GM21786 (cell line): Measurements from ENCODE around the gene ZNF804A.
A peak's percentile ranks its signal among the peaks of the same experiment; 100 is the strongest.
"Not testable (repeated sequence)": the region's sequence is repeated elsewhere in the genome, so short reads cannot be mapped to it uniquely, and the experiment has no call there.

Experiments
- ATAC-seq: cut with Tn5 transposase; IDR thresholded peaks from one replicate; pipeline ENCODE4 v1.9.1; 2021; ENCODE audit not compliant: unreplicated experiment

The ZNF804A gene

DNA sequence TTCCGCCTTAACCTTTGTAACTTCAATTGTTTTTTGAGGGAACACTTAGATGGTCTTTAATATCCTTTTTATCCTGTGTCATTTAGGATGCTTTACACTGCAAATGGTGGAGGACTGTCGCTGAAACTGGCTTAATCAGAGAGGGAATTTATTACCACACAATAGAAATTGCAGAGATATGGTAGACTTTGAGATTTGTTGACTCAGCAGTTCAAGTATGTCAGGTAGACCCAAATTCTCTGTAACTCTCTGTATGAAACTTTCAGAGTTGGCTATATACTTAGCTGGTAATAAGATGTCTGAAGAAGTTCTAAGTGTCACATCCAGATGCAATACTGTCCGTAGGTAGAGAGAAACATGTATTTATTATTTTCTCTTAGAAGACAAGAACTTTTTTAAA lies 100.1 kb downstream of the ZNF804A start:
- no peak for ATAC-seq

DNA sequence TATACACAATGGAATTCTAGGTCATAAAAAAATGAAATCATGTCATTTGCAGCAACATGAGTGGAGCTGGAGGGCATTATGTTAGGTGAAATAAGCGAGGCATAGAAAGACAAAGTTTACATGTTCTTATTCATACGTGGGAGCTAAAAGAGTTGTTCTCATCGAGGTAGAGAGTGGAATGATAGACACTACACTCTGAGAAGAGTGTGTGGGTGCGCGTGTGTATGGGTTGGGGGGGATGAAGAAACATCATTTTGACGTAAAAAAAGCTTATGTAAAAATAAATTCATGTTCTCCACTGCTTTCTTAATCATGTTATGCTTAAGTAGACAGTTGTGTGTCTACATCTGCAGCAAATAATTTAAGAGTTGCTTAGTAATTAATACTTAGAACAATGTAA lies 123.6 kb downstream of the ZNF804A start:
- ATAC-seq: no peak

DNA sequence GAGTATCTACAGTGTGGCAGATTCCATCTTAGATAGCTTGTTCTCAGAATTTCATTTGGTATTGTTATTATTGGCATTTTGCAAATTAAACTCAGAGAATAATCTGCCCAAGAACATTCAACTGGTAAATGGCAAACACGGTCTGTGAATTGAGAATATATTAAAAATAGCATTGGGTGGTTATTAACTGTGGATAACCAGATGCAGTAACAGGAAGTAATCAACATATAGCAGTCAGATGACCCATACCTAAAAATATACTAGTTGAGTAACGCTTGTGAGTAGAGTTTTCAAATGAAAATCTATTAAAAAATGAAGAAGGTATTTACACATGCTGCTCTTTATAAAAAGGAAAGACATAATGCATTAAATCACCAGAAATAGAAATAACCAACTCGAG lies 129.5 kb downstream of the ZNF804A start:
- ATAC-seq: no peak

DNA sequence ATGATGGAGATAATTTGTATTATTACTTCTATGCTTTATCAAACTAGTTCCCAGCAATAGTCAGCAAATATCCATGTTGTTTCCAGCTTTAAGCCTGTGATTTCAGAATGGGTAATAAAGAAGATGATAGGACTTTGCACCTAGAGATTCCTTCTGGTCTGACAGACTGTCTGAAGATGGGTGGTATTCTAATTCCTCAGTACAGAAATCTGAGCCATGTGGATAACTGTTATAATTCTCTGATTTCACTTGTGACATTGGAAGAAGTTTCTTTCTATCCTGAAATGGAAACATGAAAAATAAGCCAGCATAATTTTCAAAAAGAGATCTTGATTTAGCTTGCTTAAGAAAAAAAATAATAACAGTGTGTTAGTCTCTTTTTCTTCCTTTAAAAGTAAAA lies 130.1 kb downstream of the ZNF804A start:
- no peak for ATAC-seq

DNA sequence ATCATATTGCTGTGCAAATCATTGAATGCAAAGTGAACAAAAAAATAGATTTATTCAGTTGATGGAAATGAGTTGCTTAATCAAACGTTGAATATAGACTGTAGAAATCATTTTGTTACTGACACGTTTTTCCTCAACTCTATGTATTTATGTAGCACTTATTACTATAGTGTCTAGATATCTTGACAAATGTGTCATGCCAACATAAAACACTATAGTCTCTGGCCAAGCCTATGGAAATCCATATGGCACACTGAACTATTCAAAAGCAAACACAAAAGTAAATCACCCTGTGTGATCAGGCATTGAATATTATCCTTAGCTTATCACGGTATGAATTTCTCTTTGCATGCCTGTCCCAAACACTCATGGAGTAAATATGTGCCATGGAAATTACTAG lies 131.3 kb downstream of the ZNF804A start:
- ATAC-seq: no peak

DNA sequence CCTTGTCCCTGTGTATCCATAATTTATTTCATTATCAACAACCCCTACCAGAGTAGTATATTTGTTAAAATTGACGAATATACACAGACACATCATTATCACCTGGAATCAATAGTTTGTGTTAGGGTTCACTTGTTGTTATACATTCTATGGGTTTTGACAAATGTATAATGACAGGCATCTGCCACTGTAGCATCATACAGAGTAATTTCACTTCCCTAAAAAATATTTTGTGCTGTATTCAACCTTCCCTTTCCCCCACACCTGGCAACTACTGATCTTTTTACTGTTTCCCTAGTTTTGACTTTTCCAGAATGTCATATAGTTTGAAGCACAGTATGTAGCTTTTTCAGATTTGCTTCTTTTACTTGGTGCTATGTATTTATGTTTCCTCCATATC lies 132.0 kb downstream of the ZNF804A start:
- peak; percentile 87 for ATAC-seq

DNA sequence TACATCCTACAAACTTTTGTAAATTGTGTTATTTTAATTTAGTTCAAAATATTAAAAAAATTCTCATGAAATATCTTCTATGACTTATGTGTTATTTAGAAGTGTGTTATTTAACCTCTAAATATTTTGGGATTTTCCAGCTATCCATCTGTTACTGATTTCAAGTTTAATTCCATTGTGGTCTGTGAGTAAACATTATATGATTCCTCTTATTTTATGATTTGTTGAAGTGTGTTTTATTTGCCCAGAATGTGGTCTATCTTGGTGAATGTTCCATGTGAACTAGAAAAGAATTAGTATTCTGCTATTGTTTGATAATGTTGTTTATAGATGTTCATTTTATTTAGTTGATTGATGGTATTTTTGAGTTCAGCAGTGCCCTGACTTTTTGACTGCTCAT lies 136.0 kb downstream of the ZNF804A start:
- ATAC-seq: no peak

DNA sequence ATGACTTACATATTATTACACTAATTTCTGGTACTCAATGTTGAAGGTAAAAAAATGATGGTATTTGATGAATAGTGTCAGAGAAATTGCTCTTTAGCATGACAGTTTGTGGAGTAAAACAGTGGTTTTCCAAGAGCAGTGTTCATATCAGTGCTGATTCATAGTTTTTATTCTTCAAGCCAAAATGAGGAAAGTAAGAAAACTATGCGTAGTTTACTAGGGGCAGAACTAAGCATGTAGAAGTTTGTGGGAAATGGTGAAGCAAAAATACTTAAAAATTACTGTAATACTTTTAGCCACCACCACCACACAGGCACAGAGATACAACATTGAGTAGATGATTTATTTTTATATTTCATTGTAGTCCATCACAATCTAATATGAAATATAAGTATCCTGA lies 137.3 kb downstream of the ZNF804A start:
- no peak for ATAC-seq

DNA sequence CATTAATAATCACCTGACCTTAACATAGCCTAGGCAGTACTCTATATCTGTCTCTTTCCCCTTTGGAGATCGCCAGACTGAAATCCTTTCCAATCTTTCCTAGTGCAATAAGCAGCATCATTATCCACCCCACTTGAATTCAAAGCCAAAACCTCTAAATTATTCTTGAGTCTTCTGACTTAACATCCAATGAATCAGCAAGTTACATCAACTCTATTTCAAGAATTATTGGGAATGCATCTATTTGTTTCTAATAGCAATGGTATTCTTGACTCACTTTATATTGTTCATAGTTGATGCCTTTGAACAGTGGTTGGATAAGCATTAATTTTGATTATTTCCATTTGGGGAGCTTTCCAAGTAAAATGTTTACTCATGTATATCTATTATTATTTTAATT lies 144.8 kb downstream of the ZNF804A start:
- ATAC-seq: no peak

DNA sequence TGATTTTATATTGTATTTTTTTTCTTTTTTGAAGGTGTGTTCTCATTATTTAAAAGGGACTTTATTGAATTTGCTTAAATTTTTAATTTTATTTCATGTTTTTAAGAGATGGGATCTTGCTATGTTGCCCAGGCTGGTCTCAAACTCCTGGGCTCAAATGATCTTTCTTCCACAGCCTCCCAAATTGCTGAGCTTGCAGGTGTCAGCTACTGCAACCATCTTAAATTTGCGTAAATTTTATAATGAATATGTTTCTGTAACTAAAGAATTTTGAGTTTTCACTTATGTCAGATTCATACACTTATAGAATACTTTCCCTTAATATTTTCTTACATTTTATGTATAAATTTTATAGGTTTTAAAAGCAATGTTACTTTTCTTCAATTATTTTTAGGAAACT lies 157.8 kb downstream of the ZNF804A start:
- ATAC-seq: no peak

DNA sequence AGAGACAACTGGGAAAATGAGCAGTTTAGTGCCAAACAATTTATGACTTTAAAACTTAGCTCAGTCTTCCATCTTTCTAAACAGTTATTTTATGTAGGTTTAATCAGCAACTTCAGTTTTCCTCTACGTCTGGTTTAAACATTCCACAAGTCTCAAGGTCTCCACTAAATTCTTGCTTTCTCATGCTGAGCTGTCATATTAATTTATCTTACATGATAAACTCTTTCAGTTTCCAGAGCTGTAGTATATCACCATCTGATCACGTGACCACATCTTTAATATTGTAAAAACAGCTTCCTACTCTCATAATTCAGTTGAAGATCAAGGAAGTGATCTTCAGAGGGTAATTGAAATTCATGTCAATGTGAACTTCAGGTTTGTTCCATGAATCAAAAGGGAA lies 158.6 kb downstream of the ZNF804A start:
- ATAC-seq: no peak

DNA sequence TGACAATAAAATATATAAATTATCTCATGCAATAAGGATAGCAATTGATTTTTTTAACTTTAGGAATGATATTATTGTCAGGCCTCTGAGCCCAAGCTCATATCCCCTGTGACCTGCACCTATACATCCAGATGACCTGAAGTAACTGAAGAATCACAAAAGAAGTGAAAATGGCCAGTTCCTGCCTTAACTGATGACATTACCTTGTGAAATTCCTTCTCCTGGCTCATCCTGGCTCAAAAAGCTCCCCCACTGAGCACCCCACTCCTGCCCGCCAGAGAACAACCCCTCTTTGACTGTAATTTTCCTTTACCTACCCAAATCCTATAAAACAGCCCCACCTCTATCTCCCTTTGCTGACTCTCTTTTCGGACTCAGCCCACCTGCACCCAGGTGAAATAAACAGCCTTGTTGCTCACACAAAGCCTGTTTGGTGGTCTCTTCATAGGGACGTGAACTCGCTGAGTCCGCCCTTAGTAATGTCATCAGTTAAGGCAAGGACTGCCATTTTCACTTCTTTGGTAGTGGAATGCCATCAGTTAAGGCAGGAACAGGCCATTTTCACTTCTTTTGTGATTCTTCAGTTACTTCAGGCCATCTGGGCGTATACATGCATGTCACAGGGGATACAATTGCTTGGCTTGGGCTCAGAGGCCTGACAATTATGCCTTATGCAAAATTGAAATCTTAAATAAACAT lies 161.4 kb downstream of the ZNF804A start:
- not testable (repeated sequence) for ATAC-seq

DNA sequence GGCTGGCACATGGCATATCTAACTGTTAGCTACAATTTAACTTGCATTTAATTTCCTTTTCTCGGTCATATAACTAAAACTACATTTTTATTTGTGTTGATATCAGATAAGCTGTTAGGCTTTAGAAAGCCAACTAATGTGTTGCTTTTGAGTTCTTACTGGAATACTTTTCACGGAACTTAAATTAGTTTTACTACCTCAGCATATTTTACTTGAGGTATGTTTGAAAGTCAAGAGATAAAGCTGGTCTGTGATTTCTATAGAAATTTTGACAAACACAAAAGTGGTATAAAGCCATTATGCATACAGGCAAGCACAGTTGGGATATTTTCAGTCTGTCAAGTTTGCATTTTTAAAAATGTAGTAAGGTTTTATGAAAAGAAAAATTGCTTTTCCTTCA lies 162.6 kb downstream of the ZNF804A start:
- ATAC-seq: no peak

DNA sequence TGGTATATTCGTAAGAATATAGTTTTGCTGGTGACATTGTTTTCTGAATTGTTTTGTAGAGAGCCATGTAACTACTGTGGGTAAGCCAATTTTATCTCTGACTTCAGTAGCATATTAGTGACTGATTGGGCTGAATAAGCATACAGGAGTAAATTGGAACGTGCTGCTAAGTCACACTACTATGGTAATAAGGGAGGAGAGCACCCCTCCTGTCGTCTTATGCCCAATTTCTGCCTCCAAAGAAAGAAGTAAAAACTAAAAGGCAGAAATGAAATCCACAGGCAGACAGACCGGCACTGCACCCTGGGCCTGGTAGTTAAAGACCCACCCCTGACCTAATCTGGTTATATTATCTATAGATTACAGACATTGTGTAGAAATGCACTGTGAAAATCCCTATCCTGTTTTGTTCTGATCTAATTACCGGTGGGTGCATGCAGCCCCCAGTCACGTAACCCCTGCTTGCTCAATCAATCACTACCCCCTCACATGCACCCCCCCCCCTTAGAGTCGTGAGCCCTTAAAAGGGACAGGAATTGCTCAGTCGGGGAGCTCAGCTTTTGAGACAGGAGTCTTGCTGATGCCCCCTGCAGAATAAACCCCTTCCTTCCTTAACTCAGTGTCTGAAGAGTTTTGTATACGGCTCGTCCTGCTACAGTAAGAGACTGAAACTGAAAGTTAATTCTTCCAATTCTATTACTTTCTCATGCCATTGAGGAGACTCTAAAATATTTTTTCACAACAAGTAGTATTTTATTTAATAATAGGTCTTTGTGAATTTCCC lies 167.0 kb downstream of the ZNF804A start:
- peak; percentile 54 for ATAC-seq

DNA sequence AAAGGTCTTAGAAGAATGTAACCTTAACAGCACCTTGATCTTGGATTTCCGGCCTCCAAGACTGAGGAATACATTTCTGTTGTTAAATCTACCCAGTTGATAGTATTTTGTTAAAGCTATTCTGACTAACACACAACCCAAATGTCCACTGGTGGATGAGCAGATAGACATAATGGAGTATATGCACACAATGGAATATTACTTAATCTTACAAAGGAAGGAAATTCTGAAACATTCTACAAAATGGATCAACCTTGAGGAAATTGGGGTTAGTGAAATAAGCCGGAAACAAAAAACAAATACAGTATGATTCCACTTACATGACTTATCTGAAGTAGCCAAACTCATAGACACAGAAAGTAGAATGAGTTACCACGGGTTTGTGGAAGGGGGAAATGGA lies 168.7 kb downstream of the ZNF804A start:
- ATAC-seq: no peak

DNA sequence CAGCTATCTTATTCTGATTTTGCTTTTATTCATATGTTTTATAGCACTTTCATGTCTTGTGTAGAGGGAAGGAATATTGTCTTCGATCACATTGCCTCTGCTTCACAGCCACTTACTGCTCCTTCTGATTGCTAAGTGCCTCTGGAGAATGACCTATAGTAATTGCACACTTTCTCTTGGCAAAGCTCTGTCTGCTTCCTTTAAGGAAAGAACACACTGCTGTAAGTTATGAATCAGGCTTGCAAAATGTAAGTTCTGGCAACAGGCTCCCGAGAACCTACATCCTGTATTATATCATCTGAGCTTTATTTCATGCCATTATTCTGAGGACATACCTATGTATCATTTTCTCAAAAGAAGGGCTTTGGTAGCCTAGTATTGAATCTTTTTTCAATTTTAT lies 170.7 kb downstream of the ZNF804A start:
- no peak for ATAC-seq

DNA sequence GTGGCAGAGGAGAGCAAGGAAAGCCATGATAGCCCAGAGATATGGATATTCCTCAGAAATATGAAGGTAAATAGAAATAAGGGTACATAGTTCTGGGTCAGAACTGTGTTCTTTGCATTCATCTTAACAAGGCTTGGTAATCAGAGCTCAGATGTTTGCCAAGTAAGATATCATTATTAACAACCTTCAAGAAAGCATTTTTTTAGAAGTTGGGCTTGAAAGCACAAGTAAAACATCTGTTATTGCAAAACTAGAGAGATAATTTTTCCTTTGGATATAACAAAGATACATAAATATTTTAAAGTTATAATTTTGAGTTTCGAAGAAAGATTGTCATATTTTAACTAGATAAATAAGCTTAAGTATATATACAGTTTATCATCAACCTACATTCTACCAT lies 171.4 kb downstream of the ZNF804A start:
- no peak for ATAC-seq

DNA sequence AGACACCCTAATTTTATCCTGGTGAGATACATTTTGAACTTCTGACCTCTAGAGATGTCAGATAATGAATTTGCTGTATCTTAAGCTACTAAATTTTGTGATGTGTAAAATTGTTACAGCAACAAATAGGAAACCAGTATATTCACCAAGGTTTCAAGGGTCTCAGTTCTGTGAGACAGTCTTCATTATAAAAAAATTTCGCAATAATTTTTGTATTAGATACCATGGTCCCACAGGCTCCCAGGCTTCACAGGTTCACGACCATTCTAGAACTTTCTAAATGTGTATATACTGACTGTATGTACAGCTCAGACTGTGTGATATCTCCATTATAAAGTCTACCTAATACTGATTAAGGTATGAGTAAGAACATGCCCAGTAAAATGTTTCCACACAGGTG lies 181.4 kb downstream of the ZNF804A start:
- no peak for ATAC-seq

DNA sequence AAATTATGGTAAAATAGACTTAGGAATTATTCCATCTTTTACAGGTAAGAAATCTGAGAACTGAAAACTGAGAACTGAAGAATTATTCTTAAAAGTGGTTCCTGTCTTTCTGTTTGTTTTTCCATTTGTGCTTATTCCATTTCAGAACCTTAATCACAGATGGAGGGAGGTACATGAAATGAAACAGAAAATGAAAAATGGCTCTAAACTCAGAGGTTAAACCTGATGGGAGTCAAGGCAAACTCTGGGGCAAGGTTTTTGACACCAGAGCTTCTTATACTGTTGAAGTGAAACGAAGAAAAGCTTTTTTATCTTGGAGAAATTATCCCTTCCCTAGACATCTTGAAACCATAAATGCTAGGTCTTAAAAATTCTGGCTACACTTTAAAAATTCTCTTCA lies 182.1 kb downstream of the ZNF804A start:
- peak; percentile 52 for ATAC-seq

DNA sequence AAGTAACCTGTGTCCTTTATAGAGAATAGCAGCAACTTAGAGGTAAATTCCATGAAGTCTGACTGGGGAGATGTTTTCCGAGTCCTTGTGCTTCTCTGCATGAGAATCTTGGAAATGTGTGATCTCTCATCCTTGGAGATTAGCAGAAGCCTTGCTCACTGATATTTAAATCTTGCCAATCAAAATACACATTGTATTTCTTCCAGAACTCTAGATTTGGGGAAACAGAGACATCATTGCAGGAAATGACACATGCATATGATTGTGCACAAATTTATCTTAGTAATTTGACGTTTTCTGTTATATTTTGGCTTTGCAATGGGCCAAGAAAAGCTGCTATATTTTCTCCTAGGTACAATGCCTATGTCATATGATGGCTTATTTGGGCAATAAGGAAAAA lies 182.6 kb downstream of the ZNF804A start:
- no peak for ATAC-seq

DNA sequence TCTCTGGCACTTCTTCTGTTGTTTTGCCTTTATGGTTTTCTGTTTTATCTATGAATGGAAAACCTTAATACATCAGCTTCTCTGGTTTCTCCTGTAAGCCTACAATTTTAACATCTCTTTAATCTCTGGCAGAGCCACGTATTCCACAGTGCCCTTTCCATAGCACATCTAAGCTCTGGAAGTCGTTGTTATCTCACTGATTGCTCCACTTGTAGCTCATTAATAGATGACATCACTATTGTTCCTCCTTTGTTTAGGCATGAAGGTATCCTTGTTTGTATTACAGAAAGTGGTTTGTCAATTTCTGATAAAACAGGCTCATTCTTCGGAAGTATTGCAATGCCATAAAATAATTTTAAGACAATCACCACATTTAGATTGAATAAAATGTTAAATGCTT lies 185.2 kb downstream of the ZNF804A start:
- no peak for ATAC-seq

DNA sequence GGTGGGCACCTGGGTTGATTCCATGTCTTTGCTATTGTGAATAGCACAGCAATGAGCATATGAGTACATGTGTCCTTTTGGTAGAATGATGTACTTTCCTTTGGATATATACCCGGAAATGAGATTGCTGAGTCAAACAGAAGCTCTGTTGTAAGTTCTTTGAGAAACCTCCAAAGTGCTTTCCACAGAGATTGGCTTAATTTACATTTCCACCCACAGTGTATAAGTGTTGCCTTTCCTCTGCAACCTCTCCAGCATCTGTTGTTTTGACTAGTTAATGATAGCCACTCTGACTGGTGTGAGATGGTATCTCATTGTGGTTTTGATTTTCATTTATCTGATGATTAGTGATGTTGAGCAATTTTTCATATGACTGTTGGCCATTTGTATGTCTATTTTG lies 194.8 kb downstream of the ZNF804A start:
- no peak for ATAC-seq

DNA sequence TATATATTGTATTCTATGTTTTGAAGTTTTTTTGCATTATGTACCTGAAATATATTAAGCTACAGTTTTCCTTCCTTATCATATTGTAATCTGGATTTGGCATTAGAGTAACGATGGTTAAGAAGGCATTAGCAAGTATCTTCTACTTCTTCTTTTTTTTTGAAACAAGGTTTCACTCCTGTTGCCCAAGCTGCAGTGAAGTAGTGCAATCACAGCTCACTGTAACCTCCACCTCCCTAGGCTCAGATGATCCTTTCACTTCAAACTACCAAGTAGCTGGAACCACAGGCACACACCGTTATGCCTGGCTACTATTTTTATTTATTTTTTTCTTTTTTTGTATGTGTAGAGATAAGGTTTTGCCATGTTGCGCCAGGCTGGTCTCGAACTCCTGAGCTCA lies 201.1 kb downstream of the ZNF804A start:
- ATAC-seq: no peak
